HG03469 (cell line): ENCODE measurements around the gene NLRP6.
A peak's percentile ranks its signal among the peaks of the same experiment; 100 is the strongest.

Experiments used
- ATAC-seq: cut with Tn5 transposase; IDR thresholded peaks from one replicate; pipeline ENCODE4 v1.9.1; 2021; ENCODE audit warnings: mild to moderate bottlenecking, moderate library complexity, moderate number of reproducible peaks; ENCODE audit not compliant: unreplicated experiment

Gene NLRP6

DNA sequence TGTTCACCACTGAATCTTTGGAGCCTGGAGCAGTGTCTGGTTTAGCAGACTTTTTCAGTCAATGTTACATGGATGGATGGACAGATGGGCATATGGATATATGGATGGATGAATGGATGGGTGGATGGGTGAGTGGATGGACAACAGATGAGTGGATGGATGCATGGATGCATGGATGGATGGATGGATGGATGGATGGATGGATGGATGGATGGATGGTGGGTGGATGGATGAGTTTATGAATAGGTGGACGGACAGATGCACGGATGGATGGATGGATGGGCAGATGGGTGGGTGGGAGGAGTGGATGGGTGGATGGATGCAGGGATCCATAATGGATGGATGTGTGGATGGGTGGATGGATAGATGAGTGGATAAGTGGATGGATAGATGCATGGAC lies 22.4 kb upstream of the NLRP6 start:
- ATAC-seq = no peak

DNA sequence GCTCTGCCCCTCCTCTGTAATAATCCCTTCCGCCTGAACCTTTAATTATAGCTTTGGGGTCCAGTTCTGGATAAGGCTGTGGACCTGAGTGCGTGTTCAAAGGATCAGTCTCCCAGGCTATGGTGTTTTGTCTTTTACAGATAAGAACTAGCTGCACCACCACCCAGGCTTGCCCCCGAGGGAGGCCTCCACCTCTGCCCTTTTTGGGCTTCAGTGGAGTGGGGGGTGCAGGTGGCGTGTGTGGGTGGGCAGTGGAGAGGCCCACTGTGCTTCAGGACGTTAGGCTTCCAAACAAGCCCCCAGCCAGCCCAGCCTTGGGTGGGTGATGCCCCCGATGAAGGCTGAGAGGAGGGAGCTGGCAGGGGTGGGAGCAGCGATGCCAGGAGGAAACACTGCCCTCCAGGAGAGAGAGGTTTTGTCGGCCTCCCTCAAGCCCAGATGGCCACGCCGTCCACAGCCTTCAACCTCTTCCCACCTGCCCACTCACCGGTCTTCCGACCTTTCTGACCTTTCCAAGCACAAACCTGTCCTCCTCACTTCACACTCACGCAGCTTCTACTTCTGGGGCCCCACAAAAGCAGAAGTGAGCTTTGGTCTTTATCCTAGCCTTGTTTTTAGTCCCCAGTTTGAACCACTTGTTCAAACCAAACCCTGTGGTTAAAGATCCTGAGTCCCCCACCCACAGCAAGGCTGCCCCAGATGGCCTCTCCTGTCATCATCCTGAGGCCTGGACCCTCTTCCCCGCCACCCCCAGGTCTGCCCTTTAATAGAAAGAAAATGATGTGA lies 21.1 kb upstream of the NLRP6 start:
- no peak for ATAC-seq

DNA sequence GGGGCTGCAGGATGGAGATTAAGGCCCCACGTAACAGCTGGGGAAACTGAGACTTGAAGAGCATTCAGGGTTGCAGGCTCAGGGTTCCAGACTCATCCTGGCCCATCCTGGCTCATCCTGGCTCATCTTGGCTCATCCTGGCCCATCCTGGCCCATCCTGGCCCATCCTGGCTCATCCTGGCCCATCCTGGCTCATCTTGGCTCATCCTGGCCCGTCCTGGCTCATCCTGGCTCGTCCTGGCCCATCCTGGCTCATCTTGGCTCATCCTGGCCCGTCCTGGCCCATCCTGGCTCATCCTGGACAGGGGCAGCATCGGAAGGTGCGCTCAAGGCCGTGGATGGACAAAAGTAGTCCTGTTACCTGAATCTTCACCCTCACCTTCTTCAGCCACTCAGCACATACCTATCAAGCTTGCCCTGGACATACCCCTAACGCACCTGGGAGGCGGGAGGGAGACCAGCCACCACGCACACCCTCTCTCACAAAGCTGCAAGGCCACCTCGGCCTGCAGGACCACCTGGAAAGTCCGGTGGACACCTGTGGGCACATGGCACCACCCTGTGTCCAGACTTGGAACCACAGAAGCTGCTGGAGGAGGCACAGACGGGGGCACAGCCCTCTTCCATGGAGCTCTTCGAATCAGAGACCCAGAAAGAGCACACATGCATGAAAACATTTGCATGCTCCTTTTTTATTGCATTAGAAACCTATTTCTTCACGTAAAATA lies 20.3 kb upstream of the NLRP6 start:
- ATAC-seq = no peak

DNA sequence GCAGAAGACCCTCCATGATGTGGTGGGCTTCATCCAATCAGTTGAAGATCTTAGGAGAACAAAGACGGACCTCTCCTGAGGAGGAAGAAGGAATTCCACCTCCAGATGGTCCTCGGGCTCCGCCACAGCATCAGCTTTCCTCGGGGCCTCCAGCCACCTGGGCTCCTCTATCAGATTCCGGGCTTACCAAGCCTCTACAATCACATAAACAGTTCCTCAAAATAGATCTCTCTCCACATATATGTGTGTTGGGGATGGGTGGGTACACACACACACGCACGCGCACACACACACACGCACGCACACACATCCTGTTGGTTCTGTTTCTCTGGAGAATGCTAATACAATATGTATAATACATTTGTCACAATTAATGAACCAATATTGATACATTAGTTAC lies 18.8 kb upstream of the NLRP6 start:
- no peak for ATAC-seq

DNA sequence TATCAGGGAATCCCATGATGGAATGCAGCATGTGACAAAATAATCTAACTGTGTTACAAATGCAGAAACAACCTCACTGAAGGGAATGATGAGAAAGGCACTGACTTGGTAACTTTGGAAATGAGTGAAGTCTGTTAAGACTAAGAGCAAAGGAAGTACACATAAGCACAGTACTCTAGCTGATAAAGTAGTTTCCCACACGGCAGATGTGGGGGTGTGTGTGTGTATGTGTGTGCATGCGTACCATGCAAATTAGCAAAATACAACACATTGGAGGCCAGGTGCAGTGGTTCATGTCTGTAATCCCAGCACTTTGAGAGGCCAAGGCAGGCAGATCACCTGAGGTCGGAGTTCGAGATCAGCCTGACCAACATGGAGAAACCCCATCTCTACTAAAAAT lies 16.6 kb upstream of the NLRP6 start:
- ATAC-seq = no peak

DNA sequence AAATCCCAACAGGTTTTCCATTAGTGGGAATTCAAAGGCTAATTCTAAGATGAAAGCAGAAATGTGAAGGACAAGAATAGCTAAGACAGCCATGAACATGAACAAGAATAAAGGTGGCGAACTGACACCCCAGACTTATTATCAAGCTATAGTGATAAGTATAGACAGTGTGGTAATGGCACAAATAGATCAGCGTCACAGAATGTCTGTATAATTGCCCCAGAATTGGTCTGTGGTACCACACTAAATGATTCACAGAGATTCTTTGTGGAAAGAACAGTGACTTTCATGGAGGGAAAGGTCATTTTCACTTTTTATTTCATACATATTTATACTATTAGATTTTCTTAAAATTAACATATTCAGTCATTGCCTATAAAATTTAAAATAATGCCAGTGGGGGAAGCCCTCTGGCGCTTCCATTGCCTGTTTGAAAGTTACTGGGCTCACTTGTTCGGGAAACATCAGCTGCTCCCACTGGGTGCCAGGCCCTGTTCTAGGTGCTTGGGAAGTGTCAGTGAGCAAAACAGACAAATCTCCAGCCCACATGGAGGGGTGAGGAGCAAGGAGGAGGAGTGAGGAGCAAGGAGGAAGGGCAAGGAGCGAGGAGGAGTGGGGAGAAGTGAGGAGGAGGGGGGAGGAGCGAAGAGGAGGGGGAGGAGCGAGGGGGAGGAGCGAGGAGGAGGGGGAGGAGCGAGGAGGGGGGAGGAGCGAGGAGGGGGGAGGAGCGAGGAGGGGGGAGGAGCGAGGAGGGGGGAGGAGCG lies 11.3 kb upstream of the NLRP6 start:
- ATAC-seq = no peak

DNA sequence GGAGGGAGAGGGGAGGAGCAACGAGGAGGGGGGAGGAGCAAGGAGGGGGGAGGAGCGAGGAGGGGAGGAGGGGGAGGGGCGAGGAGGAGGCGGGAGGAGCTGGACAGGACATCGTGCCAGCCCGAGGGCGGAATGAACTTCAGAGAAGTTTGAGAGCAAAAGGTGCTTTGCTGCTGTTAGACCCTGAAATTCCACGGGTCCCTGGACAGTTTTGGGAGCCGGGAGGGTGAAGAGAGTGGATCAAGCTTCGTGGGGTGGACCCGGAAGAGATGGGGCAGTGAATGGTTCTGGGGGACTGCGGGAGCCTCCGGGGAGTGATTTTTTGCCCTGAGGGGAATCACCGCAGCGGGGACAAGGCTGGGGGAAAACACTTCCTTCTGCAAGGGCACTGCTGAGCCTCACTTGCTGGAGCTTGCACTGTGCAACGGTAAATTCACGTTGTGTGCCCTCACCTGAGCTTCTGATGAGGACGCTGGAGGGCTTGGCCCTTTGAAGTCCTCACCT lies 10.7 kb upstream of the NLRP6 start:
- ATAC-seq = no peak

DNA sequence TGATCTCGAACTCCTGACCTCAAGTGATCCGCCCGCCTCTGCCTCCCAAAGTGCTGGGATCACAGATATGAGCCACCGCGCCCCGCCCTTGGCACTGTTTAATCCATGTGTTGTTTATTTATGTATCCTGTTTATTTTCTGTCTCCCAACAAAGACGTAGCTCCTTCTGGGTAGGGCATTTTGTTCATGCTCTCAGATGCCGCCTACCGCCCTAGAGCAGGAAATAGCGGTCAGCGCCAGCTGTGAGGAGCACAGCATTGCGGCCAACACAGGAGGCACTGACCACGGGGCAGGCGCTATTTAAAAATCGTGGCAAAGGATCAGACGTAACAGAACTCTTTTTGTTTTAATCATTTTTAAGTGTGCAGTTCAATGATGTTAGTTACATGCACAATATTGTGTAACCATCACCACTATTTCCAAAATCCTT lies 9.5 kb upstream of the NLRP6 start:
- peak; percentile 23 for ATAC-seq

DNA sequence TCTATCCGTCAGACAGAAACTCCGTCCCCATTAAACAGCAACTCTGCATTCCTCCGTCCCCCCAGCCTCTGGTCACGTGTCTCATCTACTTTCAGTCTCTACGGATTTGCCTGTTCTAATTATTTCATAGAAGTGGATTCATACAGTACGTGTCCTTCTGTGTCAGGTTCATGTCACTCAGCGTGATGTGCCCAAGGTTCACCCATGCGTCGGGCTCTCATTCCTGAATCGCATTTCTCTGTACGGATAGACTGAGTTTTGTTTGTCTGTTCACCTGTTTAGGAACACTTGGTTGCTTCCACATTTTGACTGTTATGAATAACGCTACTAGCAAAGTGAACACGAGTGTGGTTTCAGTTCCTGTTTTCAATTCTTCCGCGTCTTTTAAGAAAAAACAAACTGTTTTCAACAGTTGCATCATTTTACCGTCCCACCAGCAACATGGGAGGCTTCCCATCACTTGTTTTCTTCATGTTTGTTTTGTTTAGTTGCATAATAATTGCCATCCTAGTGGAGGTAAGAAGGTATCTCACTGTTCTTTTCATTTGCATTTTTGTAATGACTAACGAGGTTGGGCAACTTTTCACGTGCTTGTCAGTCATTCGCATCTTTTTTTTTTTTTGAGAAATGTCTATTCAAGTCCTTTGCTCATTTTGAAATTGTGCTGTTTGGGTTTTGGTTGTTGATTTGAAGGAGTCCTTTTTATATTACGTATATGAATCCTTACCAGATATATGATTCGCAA lies 8.9 kb upstream of the NLRP6 start:
- ATAC-seq = peak; percentile 59

DNA sequence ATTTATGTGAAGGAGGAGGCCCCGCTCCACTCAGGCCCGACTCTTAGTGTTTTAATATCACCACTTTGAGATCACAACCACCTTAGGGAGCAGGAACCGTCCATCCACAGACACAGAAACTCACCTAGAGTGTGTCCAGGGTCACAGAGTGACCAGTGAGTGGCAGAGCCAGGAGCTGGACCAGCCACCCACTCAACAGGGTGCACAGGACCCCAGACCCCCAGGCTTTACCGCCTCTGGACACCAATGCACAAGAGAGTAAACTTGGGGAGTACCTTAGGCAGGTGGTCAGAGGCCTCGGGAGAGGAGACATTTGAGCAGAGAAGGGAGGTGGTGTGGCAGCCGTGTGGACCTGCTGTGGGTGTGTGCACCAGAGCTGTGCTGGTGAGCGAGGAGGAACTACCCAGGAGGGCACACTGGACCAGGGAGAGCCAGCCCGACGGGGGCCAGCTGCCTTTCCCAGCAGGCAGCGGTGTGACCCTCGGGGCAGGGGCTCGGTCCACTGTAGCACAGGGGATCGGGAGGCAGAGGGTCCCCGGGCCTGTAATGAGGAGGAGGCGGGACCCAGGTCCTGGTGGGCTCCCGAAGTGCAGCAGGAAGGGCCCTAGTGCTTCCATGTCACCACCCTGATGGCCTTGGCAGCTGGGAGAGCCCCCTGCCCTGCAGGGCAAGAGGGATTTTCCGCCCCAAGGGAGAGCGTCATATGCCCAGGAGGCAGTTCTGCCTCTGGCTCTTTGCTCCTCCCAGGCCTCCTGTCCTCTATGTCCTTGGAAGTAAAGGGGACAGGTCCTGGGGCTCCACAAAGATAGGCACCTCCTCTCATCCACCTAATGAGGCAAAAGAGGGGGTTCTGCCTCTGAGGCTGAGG lies 7.5 kb upstream of the NLRP6 start:
- no peak for ATAC-seq

DNA sequence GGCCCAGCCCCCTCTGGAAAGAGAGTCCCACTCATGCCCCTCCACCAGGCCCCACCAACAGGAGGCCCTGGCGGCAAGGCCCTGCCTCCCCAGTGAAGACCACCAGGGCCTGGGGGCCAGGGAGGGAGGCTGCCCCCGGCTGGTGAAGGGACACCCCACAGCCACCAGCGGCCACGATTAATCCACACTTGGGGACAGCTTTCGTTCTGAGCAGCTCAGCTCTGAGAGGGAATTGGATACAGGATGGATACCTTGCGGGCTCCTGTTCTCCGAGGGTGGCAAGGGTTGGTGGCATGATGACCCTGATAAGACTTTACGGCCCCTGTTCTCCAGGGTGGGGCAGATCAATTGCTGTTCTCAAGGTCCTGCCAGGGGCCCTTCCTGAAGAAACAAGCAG lies 6.9 kb upstream of the NLRP6 start:
- ATAC-seq = no peak

DNA sequence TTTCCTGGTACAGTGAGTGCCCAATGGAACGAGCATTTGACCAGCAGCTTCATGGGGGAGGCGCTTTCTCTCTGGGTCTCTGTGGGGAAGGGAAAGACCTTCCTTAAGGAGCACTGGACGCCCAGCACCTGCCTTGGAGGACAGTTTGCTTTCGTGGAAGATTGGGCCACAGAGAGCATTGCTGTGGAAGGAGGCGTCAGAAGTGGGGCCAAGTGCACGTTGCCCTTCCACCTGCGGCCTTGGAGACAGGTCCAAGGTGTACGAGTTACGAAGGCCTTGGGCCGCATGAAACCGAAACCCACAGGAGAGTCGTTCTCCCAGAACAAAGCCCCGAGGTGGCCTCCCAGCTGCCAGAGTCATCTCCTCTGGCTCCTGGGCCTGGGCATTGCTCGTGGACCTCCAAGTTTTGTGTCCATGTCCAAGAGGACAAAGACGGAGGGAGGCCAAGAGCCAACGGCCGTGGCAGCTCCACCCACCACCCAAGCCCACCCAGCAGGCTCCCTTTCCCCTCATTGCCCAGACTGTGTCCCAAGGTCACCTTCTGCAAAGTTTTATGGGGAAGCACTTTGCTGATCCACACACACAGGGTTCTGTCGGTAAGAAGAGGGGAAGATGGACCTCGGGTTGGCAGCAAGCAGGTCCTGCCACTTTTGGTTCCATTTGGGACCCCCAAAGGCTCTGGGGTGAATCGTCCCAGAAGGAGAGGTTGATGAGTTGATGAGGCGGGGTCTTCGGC lies 5.8 kb upstream of the NLRP6 start:
- ATAC-seq = no peak

DNA sequence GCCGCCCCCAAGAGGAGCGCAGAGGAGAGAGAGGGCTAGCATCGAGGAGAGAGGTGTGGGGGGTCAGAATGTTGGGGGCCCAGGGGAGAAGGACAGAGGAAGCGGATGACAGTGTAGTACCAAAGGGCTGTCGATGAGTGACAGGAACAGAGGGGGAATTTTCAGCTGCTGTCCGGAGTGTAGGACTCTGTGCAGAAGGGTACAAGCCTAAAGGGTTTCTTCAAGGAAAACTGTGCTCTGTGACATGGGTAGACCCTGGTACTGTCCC lies 5.3 kb upstream of the NLRP6 start:
- no peak for ATAC-seq

DNA sequence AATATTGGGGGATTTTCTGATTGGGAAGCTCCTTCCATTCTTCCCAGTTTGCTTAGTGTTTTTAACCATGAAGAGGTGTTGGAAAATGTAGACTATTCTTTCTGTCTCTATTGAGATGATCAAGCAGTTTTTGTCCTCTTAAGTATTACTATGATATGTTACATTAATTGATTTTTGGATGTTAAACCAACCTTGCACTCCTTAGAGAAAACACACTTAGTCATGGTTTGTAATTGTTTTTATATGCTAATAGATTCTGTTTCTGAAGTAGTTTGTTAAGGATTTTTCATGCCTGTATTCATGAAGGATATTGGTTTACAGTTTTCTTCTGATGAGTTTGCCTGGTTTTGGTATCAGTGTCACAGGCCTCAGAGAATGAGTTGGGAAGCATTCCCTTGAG lies 2.0 kb upstream of the NLRP6 start:
- no peak for ATAC-seq

DNA sequence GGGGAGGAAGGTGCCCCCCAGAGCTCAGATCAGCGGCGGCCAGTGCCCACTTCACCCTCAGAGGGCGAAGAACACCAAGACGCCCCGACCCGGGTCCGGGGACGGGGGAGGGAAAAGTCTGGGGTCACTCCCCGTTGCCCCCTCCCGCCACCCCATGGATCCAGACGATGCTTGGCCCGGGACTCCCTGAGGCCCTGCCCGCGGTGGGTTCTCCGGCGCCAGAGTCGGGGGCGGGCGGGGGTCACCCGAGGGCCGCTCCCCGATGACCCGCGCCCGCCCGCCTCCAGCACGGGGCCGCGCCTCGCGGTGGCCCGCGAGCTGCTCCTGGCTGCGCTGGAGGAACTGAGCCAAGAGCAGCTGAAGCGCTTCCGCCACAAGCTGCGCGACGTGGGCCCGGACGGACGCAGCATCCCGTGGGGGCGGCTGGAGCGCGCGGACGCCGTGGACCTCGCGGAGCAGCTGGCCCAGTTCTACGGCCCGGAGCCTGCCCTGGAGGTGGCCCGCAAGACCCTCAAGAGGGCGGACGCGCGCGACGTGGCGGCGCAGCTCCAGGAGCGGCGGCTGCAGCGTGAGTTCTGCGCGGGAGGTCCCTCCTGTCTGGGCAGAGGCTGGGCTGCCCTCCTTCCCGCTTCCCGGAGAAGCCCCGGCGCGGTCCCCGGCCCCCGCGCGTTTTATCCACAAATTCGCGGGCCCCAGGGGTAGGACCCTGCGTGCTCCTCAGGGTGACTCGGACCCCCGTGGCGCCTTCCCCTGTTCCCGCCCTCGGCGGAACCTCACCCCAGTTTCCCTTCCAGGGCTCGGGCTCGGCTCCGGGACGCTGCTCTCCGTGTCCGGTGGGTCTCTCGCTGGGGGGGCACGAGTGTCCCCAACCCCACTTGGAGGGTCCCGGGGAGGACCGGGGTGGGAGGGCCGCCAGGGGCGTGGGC lies 1.1 kb downstream of the NLRP6 start:
- ATAC-seq = no peak

DNA sequence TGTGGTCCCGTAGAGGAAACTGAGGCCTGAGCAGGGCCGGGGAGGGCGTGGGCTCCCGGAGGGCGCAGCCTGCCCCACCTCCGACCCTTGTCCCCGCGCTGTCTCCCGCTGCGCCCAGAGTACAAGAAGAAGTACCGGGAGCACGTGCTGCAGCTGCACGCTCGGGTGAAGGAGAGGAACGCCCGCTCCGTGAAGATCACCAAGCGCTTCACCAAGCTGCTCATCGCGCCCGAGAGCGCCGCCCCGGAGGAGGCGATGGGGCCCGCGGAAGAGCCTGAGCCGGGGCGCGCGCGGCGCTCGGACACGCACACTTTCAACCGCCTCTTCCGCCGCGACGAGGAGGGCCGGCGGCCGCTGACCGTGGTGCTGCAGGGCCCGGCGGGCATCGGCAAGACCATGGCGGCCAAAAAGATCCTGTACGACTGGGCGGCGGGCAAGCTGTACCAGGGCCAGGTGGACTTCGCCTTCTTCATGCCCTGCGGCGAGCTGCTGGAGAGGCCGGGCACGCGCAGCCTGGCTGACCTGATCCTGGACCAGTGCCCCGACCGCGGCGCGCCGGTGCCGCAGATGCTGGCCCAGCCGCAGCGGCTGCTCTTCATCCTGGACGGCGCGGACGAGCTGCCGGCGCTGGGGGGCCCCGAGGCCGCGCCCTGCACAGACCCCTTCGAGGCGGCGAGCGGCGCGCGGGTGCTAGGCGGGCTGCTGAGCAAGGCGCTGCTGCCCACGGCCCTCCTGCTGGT lies 1.9 kb downstream of the NLRP6 start:
- no peak for ATAC-seq

DNA sequence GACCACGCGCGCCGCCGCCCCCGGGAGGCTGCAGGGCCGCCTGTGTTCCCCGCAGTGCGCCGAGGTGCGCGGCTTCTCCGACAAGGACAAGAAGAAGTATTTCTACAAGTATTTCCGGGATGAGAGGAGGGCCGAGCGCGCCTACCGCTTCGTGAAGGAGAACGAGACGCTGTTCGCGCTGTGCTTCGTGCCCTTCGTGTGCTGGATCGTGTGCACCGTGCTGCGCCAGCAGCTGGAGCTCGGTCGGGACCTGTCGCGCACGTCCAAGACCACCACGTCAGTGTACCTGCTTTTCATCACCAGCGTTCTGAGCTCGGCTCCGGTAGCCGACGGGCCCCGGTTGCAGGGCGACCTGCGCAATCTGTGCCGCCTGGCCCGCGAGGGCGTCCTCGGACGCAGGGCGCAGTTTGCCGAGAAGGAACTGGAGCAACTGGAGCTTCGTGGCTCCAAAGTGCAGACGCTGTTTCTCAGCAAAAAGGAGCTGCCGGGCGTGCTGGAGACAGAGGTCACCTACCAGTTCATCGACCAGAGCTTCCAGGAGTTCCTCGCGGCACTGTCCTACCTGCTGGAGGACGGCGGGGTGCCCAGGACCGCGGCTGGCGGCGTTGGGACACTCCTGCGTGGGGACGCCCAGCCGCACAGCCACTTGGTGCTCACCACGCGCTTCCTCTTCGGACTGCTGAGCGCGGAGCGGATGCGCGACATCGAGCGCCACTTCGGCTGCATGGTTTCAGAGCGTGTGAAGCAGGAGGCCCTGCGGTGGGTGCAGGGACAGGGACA lies 2.7 kb downstream of the NLRP6 start:
- ATAC-seq = no peak
